NCI-H460 (cell line): ENCODE results near the gene EIF3I. TPM values are rescaled to one million over a fixed set of nuclear protein-coding genes. Genes with fewer than 3 reads are reported as not detected.

Experiments used
- DNase-seq: peaks from one replicate; pipeline ENCODE4 v3.0.0-alpha.2; 2016; ENCODE audit warnings: low read depth; ENCODE audit errors: extremely low read depth
- polyA plus RNA-seq: library from polyadenylated mRNA; depleted of rRNA; stranded (reverse); fragments of >200 nt; gene quantifications from 2 replicates; pipeline ENCODE4 v1.2.3, GENCODE V29; 2014; cell fraction: nucleus; rRNA removed
- total RNA-seq: library from RNA; depleted of rRNA; stranded (reverse); fragments of >200 nt; shearing (Covaris generic); gene quantifications from 2 replicates; pipeline ENCODE4 v1.2.3, GENCODE V29; 2014; rRNA removed

EIF3I gene
- 288 and 292 TPM in 2 replicates for total RNA-seq
- polyA plus RNA-seq = 337 and 366 TPM in 2 replicates

DNA sequence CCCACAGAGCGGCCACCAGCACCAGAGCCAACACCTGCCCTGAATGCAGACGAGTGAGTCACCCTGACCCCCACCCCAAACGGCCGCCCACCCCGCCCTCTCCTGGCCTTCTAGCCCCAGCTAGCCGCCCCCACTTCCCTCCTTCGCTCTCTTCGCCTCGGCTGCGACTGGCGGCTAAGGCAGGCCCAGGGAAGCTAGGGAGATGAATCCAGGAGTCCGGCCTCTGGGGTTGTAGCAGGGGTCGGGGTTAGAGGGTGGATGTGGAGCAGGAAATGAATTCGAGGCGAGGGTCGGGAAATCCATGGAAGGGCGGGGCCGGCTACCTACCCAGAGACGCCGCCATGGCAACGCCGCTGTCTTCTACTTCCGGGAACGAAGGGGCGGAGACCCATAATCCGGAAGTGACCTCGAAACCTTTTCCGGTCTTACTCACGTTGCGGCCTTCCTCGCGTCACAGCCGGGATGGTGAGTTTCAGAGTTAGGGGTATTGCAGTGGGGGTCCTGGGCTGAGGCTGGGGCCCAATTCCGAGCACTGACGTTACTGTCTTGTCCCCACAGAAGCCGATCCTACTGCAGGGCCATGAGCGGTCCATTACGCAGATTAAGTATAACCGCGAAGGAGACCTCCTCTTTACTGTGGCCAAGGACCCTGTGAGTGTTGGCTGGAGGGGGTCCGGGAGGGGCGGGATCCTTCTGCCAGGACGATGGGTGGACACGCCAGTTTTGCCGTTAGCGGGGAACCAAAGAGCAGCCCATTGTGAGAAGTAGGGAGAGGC lies at the start of gene EIF3I, which contains the start of gene TMEM234:
Gene EIF3I, plus strand, starts transcription at position 428 of the 776 bp plus-strand sequence. Its CDS starts 35 bp downstream, at position 463.
Gene TMEM234, minus strand, starts transcription at position 374 of the 776 bp plus-strand sequence. Its CDS starts 31 bp downstream, at position 343.
- peak; percentile 85 for DNase-seq

GRCh38 chr1:32172621-32173245 lies 49.5 kb upstream of the EIF3I start:
- no peak for DNase-seq

GRCh38 chr1:32178380-32179192 lies 43.6 kb upstream of the EIF3I start:
- DNase-seq = peak; percentile 27

DNA sequence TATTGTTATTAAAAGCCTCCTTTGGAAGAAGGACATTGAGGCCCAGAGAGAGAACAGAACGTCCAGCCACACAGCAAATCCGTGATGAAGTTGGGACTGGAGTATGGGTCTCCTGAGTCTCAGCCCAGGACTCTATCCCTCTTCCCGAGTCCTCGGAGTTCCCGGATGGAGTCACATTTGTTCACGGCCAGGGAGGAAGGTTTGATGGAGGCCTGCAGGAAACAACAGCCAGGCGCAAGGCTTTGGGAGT lies 43.1 kb upstream of the EIF3I start:
- no peak for DNase-seq

GRCh38 chr1:32179443-32180185 lies 42.6 kb upstream of the EIF3I start, which contains the start of gene TXLNA:
Gene TXLNA, plus strand, starts transcription at chr1:32179675. Its CDS starts 671 bp downstream, at chr1:32180346.
- peak; percentile 80 for DNase-seq

DNA sequence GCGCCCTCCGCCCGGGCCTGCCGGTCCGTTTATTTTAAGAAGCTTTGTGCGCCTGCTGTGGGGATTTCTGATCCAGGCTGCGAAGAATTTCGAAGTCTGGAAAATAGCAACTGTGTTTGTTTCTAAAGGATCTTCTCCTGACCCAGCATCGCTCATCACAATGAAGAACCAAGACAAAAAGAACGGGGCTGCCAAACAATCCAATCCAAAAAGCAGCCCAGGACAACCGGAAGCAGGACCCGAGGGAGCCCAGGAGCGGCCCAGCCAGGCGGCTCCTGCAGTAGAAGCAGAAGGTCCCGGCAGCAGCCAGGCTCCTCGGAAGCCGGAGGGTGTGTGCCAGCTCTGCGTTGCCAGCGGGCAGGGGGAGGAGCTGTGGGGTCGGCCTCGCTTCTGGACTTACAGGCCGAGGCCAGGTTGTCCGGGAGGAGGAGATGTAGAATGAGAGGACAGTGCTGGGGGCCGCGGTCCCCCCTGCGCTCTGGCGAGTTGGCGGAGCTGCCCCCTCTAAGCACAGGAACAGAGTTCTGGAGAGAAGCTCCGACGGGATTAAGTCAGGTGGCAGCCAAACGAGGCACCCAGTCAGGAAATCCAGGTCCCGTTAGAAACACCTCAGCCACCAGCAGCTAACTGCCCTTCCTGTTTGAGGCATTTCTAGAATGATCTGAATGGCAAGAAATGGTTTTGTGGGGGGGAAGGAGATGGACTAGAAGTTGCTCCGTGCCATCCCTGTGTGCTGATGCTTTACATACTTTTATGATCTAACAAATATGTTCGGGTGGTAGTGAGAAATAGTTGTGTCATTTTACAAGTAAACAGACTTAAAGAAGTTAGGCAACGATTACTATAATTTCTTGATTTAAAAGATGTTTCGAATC lies 41.8 kb upstream of the EIF3I start:
- DNase-seq = no peak

- DNase-seq = no peak
These were observed 41.1 kb upstream of the EIF3I start for GRCh38 chr1:32181065-32181464.

DNA sequence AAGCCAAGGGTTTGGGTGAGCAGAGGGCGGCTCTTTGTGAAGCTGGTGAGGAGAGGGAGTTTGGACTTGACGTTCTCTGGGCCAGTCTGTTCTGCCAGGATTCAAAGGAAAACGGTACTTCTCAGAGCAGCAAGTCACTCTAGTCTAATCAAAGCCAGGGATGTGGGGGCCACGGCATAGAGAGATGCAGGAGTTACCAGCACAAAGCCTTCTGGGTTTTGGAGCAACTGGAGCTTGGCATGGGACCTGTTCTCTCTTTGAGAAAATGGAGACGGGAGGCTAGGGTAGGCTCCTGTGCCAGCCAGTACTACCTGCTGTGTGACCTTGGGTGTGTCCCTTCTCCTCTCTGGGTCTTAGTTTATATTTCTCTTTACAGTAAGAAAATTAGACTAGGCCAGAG lies 40.6 kb upstream of the EIF3I start:
- DNase-seq = no peak

DNA sequence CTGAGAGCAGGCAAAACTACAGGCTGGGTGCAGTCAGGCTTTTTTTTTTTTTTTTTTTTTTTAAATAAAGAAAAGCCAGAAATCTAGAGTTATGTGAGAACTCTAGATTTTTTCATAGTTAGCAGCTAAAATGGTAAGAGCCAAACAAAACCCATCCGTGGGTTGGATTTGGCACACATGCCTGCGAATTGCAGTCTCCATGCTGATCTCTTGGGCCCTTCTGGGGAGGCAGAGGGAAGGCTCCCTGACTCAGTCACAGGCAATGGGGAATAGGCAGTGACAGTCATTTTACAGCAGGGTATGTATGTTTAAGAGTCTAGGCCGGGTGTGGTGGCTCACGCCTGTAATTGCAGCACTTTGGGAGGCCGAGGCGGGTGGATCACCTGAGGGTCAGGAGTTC lies 40.1 kb upstream of the EIF3I start:
- DNase-seq = no peak

GRCh38 chr1:32184650-32185049 lies 37.6 kb upstream of the EIF3I start:
- DNase-seq = no peak

DNA sequence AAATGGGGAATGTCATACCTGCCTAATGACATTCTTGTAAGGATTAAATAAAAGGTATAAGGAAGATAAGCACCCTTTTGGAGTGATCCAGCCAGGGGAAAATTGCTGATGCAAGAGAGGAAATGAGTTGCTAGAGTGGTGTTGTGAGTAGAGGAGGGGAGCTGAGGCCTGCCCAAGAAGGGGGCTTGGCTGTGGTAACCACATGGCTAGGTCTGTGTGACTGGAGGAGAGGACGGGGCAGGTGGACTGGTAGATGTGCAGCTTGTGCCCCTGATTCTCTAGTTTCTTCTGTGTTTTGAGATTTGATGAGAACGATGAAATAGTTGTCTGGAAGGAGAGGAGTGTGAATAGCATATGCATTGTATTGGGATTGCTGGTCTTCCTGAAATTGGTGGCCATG lies 36.1 kb upstream of the EIF3I start:
- no peak for DNase-seq

DNA sequence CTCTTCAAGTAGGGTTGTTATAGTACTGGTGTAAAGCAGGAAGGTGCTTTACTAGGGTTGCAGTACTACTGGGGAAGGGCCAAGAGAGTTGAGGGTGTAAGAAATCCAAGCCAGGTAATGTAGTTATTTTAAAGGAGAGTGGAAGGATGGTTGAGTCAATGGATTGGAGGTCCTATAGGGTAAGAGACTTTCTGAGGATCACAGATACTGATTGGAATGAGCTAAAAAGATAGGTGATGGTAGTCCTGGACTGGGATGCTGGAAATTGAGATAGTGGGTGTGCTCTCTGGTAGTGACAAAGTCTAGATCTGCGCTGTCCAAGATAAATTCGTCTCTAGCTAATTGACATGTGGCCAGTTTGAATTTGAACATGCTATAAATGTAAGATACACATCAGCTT lies 35.7 kb upstream of the EIF3I start:
- DNase-seq = no peak

DNA sequence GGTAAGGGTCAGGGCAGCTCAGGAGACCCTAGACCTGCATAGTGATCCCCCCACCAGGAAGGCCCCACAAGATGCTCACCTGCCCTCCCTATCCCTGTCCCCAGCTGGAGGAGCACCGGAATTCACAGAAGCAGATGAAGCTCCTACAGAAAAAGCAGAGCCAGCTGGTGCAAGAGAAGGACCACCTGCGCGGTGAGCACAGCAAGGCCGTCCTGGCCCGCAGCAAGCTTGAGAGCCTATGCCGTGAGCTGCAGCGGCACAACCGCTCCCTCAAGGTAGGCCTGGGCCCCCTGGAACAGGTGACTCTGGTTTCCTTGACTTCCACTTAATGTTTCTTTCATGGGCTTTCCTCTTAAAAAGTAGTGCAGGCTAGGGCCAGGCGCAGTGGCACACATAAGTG lies 34.4 kb upstream of the EIF3I start:
- DNase-seq = no peak

GRCh38 chr1:32192220-32192948 lies 29.8 kb upstream of the EIF3I start:
- no peak for DNase-seq

DNA sequence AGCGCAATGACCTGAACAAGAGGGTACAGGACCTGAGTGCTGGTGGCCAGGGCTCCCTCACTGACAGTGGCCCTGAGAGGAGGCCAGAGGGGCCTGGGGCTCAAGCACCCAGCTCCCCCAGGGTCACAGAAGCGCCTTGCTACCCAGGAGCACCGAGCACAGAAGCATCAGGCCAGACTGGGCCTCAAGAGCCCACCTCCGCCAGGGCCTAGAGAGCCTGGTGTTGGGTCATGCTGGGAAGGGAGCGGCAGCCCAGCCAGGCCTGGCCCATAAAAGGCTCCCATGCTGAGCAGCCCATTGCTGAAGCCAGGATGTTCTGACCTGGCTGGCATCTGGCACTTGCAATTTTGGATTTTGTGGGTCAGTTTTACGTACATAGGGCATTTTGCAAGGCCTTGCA lies 27.2 kb upstream of the EIF3I start:
- DNase-seq = no peak

- no peak for DNase-seq
These were observed 26.7 kb upstream of the EIF3I start for GRCh38 chr1:32195531-32195930.

DNA sequence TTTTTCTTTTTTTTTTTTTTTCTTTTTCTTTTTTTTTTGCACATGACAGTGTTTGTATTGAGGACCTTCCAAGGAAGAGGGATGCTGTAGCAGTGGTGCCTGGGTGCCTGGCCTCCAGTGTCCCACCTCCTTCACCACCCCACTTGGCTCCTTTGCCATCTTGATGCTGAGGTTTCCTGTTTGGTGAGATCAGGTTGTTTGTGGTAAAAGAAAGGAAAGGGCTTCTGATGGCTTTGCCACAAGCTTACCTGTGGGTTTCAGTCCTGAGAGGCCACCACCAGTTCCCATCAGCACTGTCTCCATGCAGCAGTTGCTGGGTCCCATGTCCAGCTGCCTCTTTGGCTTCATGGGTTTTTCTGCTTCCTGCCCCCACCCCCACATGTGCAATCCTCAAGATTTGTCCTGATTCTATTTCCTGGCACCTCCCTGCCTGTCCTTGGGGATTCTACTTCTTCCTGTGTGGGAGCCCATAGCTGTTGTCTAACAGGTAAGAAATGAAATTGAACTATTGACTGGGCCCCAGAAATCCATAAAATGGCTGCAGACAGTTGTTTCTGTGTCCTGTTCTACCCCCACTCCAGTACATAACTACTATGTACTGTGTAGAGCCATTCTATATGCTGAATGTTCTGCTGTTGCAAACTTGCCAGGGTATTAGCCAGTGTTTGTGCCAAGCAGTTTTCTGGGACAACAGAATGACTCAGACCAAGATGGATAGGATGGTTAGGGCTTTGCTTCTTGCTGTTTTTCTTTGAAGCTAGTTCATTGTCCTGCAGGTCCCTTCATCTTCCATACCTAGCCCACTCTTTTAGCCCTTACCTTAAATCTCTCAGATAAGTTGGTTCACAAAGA lies 26.0 kb upstream of the EIF3I start:
- no peak for DNase-seq

- DNase-seq = no peak
These were observed 25.1 kb upstream of the EIF3I start for GRCh38 chr1:32197074-32197473.
